MM.1S (cell line): ENCODE data around the gene SNX8.

ENCODE experiments used
- CTCF ChIP-seq: fragments of 300-600 bp; sonication (generic); IDR thresholded peaks from 2 replicates; pipeline ENCODE4 v1.5.1; 2016; ENCODE audit warnings: antibody characterized with exemption, low read length, mixed read lengths
- EZH2 ChIP-seq: fragments of 300-600 bp; sonication (generic); optimal IDR thresholded peaks from 2 replicates; pipeline ENCODE3; 2017; ENCODE audit warnings: low read depth, mild to moderate bottlenecking, antibody characterized with exemption, low read length, mixed read lengths

- TF ChIP-seq CTCF = no peak
- TF ChIP-seq EZH2 = no peak
These were observed 93.7 kb downstream of the SNX8 start for GRCh38 chr7:2220506-2220905.
